ENCODE results near the gene MSL3B.
A peak's percentile ranks its signal among the peaks of the same experiment; 100 is the strongest.

The MSL3B gene

GRCh38 chr2:233822101-233822771 lies 46.0 kb downstream of the MSL3B start:
- TF ChIP-seq CTCF (IDR thresholded peaks at IDR 0.05): no peak
- H3K27me3 ChIP-seq: no peaks in the 10 kb centered on the region
- intact Hi-C loops (cut with DNase I): no loop called here
- no peaks in the 10 kb centered on the region for H3K36me3 ChIP-seq
- DNase-seq (ENCODE audit: low spot score in 2 of 2): no peak
- no peaks in the 10 kb centered on the region for H3K9me3 ChIP-seq
- no peaks in the 10 kb centered on the region for H3K4me1 ChIP-seq
- H3K27ac ChIP-seq: no peak overlapping the region
- H3K4me3 ChIP-seq: no peak overlapping the region

- H3K36me3 ChIP-seq: no peaks in the 10 kb centered on the region
- no peak overlapping the region for H3K4me3 ChIP-seq
- no peak for DNase-seq (ENCODE audit: low spot score in 2 of 2)
- no peak for TF ChIP-seq CTCF (IDR thresholded peaks at IDR 0.05)
- no peak overlapping the region for H3K27ac ChIP-seq
- H3K4me1 ChIP-seq: no peaks in the 10 kb centered on the region
- H3K27me3 ChIP-seq: no peaks in the 10 kb centered on the region
- intact Hi-C loops (cut with DNase I): no loop called here
- no peaks in the 10 kb centered on the region for H3K9me3 ChIP-seq
These were observed 46.5 kb downstream of the MSL3B start for GRCh38 chr2:233821709-233822100.

- DNase-seq (ENCODE audit: low spot score in 2 of 2): peak in 1 of 2 donors; percentile 45
- H3K27me3 ChIP-seq: no peaks in the 10 kb centered on the region
- H3K4me3 ChIP-seq: no peak overlapping the region
- H3K9me3 ChIP-seq: no peaks in the 10 kb centered on the region
- no peaks in the 10 kb centered on the region for H3K36me3 ChIP-seq
- H3K27ac ChIP-seq: no peak overlapping the region
- intact Hi-C loops (cut with DNase I): no loop called here
- TF ChIP-seq CTCF (IDR thresholded peaks at IDR 0.05): no peak
- no peaks in the 10 kb centered on the region for H3K4me1 ChIP-seq
These were observed 47.0 kb downstream of the MSL3B start for GRCh38 chr2:233821196-233821595.

GRCh38 chr2:233820774-233821105 lies 47.4 kb downstream of the MSL3B start:
- intact Hi-C loops (cut with DNase I): no loop called here
- Histone ChIP-seq H3K27ac (no peak overlapping the region), H3K4me1 (no peaks in the 10 kb centered on the region), H3K36me3 (no peaks in the 10 kb centered on the region), H3K9me3 (no peaks in the 10 kb centered on the region), H3K4me3 (no peak overlapping the region), H3K27me3 (no peaks in the 10 kb centered on the region)
- DNase-seq (ENCODE audit: low spot score in 2 of 2): peak in 1 of 2 donors; percentile 55
- no peak for TF ChIP-seq CTCF (IDR thresholded peaks at IDR 0.05)

- no peak overlapping the region for H3K4me3 ChIP-seq
- no peaks in the 10 kb centered on the region for H3K9me3 ChIP-seq
- no peak overlapping the region for H3K27ac ChIP-seq
- H3K27me3 ChIP-seq: no peaks in the 10 kb centered on the region
- no peak for TF ChIP-seq CTCF (IDR thresholded peaks at IDR 0.05)
- no peaks in the 10 kb centered on the region for H3K4me1 ChIP-seq
- intact Hi-C loops (cut with DNase I): no loop called here
- H3K36me3 ChIP-seq: no peaks in the 10 kb centered on the region
- DNase-seq (ENCODE audit: low spot score in 2 of 2): peak in 1 of 2 donors; percentile 40
These were observed 48.1 kb downstream of the MSL3B start for GRCh38 chr2:233819884-233820773.

Measured in ascending aorta (tissue), 2 donors.